ENCODE results near the gene KMT2C.

DNA sequence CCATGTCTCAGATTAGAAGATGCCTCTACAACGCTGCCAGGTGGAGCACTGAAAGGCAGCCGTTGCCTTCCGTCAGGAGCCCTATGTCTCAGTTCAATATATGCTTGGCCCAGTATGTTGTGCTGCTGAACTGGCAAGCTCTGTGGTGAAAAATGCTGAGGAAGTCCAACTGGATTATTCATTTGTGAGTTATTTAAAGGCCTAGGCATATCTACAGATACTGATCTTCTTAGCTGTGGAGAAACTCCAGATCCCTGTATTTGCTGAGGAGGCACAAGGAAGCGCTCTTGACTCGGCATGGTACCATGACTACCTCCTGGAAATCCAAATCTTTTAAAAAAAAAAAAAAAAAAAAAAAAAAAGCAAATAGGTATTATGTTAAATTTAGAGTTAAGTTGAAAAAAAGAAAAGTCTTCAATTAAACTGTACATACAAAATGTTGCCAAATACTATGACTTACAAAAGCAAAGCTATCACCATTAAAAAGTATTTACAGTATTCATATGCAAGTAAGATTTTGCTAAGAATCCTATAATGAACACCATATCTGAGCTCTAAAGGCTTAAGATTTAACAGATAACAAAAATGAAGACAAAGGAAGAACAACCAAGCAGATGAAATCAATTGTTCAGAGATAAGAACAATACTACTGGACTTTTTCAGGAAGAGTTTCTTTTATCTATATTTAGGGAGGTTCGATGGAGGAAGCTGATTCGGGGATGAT lies 258.0 kb downstream of the KMT2C start:
- TF ChIP-seq, protein P1, sequence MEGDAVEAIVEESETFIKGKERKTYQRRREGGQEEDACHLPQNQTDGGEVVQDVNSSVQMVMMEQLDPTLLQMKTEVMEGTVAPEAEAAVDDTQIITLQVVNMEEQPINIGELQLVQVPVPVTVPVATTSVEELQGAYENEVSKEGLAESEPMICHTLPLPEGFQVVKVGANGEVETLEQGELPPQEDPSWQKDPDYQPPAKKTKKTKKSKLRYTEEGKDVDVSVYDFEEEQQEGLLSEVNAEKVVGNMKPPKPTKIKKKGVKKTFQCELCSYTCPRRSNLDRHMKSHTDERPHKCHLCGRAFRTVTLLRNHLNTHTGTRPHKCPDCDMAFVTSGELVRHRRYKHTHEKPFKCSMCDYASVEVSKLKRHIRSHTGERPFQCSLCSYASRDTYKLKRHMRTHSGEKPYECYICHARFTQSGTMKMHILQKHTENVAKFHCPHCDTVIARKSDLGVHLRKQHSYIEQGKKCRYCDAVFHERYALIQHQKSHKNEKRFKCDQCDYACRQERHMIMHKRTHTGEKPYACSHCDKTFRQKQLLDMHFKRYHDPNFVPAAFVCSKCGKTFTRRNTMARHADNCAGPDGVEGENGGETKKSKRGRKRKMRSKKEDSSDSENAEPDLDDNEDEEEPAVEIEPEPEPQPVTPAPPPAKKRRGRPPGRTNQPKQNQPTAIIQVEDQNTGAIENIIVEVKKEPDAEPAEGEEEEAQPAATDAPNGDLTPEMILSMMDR (conservative IDR thresholded peaks at IDR 0.05; ENCODE audit: low read length), result no peak
- no peak for TF ChIP-seq EZH2phosphoT487 (IDR thresholded peaks at IDR 0.05; ENCODE audit: borderline replicate concordance, low read depth, low read length)

All from OCI-LY7 (cell line).